Astrocyte of the cerebellum (primary cell): ENCODE data around the gene CFAP157.

Source experiments
- DNase-seq: peaks from one replicate; pipeline ENCODE4 v3.0.0-alpha.2; 2011; ENCODE audit warnings: low read depth
- H3K4me3 ChIP-seq: 2 replicates; pipeline ENCODE4 v1.5.1; 2011; ENCODE audit warnings: mild to moderate bottlenecking, low read depth, low read length, moderate library complexity
- in situ Hi-C: cut with HindIII; loops from 2 replicates; pipeline ENCODE4 v1.10.0; 2017; ENCODE audit warnings: low sequenced_read_pairs
- TF ChIP-seq, protein P1 (sequence below): IDR thresholded peaks from 2 replicates; pipeline ENCODE4 v1.5.1; 2012; ENCODE audit warnings: low read length, low read depth, moderate library complexity, mild to moderate bottlenecking; ENCODE audit errors: missing control alignments

CFAP157 gene

DNA sequence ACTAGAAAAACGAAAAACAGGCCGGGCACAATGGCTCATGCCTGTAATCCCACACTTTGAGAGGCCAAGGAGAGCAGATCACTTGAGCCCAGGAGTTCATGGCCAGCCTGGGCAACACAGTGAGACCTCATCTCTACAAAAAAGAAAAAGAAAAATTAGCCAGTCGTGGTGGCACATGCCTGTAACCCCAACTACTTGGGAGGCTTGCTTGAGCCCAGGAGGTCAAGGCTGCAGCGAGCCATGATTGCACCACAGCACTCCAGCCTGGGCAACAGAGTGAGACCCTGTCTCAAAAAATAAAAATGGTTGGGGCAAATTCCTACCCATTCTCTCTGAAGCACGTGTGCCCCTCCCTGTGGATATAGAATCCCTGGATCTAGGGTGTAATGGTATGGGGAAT is 8.4 kb upstream of the CFAP157 start:
- in situ Hi-C loops: no loop called here
- H3K4me3 ChIP-seq: no peak overlapping the region
- DNase-seq: no peak
- TF ChIP-seq, protein P1, sequence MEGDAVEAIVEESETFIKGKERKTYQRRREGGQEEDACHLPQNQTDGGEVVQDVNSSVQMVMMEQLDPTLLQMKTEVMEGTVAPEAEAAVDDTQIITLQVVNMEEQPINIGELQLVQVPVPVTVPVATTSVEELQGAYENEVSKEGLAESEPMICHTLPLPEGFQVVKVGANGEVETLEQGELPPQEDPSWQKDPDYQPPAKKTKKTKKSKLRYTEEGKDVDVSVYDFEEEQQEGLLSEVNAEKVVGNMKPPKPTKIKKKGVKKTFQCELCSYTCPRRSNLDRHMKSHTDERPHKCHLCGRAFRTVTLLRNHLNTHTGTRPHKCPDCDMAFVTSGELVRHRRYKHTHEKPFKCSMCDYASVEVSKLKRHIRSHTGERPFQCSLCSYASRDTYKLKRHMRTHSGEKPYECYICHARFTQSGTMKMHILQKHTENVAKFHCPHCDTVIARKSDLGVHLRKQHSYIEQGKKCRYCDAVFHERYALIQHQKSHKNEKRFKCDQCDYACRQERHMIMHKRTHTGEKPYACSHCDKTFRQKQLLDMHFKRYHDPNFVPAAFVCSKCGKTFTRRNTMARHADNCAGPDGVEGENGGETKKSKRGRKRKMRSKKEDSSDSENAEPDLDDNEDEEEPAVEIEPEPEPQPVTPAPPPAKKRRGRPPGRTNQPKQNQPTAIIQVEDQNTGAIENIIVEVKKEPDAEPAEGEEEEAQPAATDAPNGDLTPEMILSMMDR: no peak

DNA sequence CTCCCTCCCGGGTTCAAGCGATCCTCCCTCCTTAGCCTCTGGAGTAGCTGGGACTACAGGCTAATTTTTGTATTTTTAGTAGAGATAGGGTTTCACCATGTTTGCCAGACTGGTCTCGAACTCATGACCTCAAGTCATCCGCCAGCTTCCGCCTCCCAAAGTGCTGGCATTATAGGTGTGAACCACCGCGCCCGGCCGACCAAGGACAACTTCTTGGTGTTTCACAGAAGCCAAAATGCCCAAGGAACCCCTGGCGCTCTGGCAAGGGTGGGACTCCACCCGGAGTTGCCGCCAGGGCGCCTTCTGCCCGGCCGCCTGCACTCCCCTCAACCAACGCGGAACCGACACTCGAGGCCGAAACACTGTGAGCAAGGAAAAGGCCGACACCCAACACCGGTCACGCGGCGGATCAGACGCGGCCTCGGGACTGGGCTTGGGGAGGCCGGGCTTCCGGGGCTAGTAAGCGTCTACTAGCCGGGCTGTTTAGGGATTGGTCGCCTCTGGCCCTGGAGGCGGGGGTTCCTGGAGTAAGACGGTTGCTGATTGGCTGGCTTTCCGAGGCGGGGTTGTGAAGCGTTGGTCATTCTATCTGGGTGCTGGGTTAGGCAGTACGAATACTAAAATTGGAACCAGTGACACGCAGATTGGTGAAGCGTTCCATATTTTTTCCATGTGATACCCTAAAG is 7.7 kb upstream of the CFAP157 start:
- TF ChIP-seq, protein P1: no peak
- in situ Hi-C loops: no loop called here
- peak; percentile 88 for DNase-seq
- peak overlapping the region; percentile 24 for H3K4me3 ChIP-seq

DNA sequence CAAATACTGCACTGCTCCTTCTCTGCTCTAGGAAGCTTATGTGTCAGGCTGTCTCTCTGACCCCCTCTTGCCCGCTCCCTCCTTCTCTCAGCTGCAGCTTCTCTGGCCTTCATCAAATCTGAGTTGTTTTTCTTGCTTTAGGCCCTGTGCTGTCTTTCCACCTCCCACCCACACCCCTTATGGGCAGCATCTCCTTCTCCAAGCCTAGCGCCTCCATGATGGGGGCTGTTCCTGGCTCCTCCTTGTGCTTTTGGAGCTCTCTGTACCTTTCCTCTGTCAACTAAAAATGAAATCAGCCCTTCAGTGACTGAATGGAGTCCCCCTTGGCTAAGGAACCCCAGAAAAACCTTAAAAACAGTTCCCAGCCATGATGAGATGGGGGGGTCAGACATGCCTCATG is 6.6 kb upstream of the CFAP157 start:
- no peak overlapping the region for H3K4me3 ChIP-seq
- no peak for DNase-seq
- TF ChIP-seq, protein P1: no peak
- in situ Hi-C loops: no loop called here

DNA sequence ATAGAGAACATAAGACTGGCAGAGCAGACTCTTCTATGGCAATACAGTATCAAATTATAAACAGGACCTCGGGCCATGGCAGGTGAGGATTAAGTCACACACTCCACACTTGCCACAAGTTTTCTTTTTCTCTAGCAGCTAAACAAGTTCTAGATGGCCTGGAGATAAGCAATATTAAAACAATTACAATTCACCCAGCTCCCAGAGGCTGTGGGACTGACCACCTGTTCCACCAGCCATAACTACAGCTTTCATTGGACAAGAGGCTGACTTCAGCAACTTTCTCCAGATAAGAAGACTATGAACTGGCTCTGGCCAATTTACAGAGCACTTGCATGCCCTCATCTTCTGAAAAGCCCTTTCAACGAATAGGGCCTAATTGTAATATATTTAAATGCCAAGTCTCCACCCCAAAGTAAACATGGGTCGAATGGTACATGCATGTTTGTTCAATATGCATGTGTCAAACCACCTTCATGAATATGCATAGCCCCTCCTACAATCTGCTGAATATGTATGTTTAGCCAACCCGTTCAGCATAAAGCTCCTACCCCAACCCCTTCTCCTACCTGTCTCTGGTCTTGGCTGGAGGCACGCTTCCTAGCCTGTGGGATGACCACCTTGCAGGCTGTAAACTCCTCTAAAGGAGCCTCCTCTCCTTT is 6.1 kb upstream of the CFAP157 start:
- DNase-seq: no peak
- TF ChIP-seq, protein P1: no peak
- in situ Hi-C loops: no loop called here
- no peak overlapping the region for H3K4me3 ChIP-seq

DNA sequence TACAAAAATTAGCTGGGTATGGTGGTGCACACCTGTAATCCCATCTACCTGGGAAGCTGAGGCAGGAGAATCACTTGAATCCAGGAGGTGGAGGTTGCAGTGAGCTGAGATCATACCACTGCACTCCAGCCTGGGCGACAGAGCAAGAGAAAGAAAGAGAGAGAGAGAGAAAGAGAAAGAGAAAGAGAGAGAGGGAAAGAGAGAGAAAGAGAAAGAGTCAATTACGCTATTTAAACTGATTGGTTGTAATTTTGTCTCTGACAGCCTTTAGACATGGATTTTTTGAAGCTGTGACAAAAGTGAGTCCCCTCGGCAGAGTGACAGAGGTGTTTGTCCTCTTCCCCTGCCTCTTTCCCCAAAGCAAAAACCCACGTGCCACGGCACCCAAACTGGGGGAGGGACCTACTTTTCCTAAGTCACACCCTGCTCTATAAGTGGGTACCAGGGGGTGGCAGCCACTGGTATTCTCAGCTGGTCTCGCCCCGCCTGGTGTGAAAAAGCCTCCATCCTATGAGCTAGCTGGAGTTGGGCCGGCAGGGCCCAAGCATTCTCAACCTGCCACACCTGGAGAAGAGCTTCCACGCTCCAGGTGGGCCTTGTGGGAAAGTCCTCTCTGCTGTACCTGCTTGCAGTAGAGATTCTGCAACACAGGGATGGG is 3.4 kb upstream of the CFAP157 start:
- TF ChIP-seq, protein P1: no peak
- in situ Hi-C loops: no loop called here
- DNase-seq: no peak
- no peak overlapping the region for H3K4me3 ChIP-seq

DNA sequence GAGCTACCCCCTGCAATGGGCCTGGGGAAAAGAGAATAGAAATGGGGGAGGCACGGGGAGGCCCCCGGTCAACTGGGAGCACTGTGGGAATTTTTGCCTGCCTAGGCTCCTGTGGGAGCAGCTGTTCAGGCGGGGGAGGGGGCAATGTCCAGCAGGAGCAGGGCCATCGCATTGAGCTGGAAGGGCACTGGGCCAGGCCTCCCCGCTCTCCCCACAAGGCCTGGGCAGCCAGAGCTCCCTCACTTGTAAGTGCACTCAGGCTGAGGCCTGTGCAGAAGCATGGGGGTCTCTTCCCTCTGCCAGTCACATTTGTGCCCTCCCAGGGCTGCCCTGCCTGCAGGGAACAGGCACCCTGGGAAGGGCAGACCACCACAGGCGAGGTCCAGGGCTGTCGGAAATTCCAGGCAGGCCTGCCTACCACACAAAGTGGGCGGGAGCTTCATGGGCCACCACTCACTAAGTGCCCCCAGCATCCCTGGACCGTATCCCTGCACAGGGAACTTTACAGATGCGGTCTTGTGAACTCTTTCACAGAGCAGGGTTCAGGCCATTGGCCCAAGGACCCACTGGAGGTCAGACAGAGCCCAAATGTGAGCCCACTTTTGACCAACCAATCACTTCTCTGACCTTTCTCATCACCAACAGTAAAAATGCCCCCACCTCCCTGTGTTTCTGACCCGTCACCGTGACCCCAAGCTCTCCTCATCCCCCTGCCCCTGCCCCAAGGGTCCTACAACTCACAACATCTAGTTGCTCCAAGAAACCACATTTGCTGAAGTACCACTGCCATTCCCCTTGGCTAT is 1.0 kb upstream of the CFAP157 start:
- TF ChIP-seq, protein P1: no peak
- in situ Hi-C loops: no loop called here
- no peak overlapping the region for H3K4me3 ChIP-seq
- DNase-seq: no peak
